ENCODE measurements around the gene TCOF1. TPM values are rescaled to one million over a fixed set of nuclear protein-coding genes. Genes with fewer than 3 reads are reported as not detected.

The TCOF1 gene
- total and polyA plus RNA-seq, 2 of the 8 experiments (the other 6 are each of a cell fraction or from before 2014, with no cell fraction given): 35.9 to 170 TPM

GRCh38 chr5:150412319-150413175, 55.0 kb downstream of the TCOF1 start, which contains the start of gene CD74 (continued):
- no peak for TF ChIP-seq NANOG (IDR thresholded peaks at IDR 0.05; ENCODE audit: insufficient read depth, low read depth, low read length, poor library complexity, severe bottlenecking)
- no peak for TF ChIP-seq JUN (IDR thresholded peaks at IDR 0.05; ENCODE audit: low read depth, low read length)
- peak; percentile 97 for TF ChIP-seq RFX5 (IDR thresholded peaks at IDR 0.05; ENCODE audit: borderline replicate concordance, low read depth, low read length)
- no peak for TF ChIP-seq HDAC6 (IDR thresholded peaks at IDR 0.05; ENCODE audit: low read depth, low read length)
- no peak for TF ChIP-seq TBP (IDR thresholded peaks at IDR 0.05; ENCODE audit: low read depth, low read length)
- TF ChIP-seq KDM4A (IDR thresholded peaks at IDR 0.05; ENCODE audit: low read depth, low read length, severe bottlenecking): peak; percentile 38
- TF ChIP-seq SIN3A (conservative IDR thresholded peaks at IDR 0.05 in 1 of 2, IDR thresholded peaks at IDR 0.05 in 1 of 2; ENCODE audit: low read depth in 1 of 2, low read length in 2 of 2): no peak
- TF ChIP-seq SUZ12 (IDR thresholded peaks at IDR 0.05; ENCODE audit: low read length): no peak
- TF ChIP-seq CEBPB (IDR thresholded peaks at IDR 0.05; ENCODE audit: low read depth, low read length): no peak
- TF ChIP-seq JUND (IDR thresholded peaks at IDR 0.05; ENCODE audit: low read length): no peak
- no peak for TF ChIP-seq USF2 (IDR thresholded peaks at IDR 0.05; ENCODE audit: low read length)
- TF ChIP-seq RAD21 (IDR thresholded peaks at IDR 0.05 in 1 of 2, conservative IDR thresholded peaks at IDR 0.05 in 1 of 2; ENCODE audit: low read depth in 2 of 2, low read length in 2 of 2): peak in 1 of 2 experiments; percentile 21; a peak in 1 of 4 replicates
- TF ChIP-seq SIRT6 (IDR thresholded peaks at IDR 0.05; ENCODE audit: low read length): no peak
- TF ChIP-seq POU5F1 (IDR thresholded peaks at IDR 0.05; ENCODE audit: low read depth, low read length): no peak
- TF ChIP-seq YY1 (IDR thresholded peaks at IDR 0.05; ENCODE audit: low read depth, low read length): no peak
